ENCODE results near the gene IGFN1.

DNA sequence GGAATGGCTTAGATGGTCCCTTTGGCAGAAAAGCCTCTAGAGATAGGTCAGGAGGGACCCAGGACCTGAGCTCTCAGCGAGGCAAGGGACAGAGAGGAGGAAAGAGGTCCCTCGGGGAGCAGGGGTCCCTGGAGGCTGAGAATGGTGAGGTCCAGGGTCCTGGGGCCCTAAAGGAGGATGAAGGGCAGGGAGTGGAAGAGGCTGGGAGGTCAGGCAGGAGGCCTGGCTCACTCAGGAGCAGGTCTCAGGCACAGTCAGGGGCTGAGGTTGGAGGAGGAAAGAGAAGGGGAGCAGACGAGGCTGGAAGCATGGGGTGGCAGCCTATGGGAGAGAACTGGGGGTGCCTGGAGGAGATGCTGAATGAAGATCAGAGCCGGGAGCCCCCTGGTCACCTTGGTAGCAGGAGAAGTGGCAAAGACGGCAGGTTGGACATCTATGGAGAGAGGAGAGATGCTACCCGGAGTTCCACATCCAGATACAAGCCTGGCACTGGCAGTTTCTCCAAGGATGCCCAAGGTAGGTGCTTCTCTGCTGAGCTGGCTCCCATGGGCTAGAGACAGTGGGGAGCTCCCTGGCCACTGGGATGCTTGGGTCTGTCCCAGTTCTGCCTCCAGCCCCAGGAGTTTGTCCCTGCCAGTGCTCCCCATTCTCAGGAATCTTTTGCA is 22.6 kb downstream of the IGFN1 start:
- TF ChIP-seq POLR2A (IDR thresholded peaks at IDR 0.05; ENCODE audit: low read depth, low read length) (no peak), POLR2AphosphoS5 (IDR thresholded peaks at IDR 0.05; ENCODE audit: low read depth, low read length) (no peak), TAF1 (IDR thresholded peaks at IDR 0.05; ENCODE audit: borderline replicate concordance, low read depth, low read length) (no peak)
